Psoas muscle (tissue), 8 donors: Measurements from ENCODE around the gene LTK. TPM values are rescaled to one million over a fixed set of nuclear protein-coding genes. Genes with fewer than 3 reads are reported as not detected.

ENCODE experiments used
- ATAC-seq, 4 donors: fragments of 200-7000 bp; cut with Tn5 transposase; one replicate each; pipeline ENCODE4 v1.9.1; 2020; ENCODE audit warnings: moderate library complexity in 3 of 4, mild to moderate bottlenecking in 2 of 4
- DNase-seq, 2 donors: peaks; one replicate each; pipeline ENCODE4 v3.0.0-alpha.2; 2020
- H3K27ac ChIP-seq: fragments of 200-600 bp; one replicate; pipeline ENCODE4 v1.8.0; 2022
- H3K27me3 ChIP-seq, 3 donors: fragments of 200-600 bp in 1 of 3; one replicate each; pipeline versions ENCODE4 v1.6.1 to v1.8.0; 2013 to 2022; ENCODE audit warnings: low read length in 2 of 3, mild to moderate bottlenecking in 2 of 3, moderate library complexity in 1 of 3; ENCODE audit not compliant: insufficient read depth in 3 of 3
- H3K36me3 ChIP-seq, 2 donors: fragments of 200-600 bp in 1 of 2; one replicate each; pipeline versions ENCODE4 v1.6.1 to v1.8.0; 2013 to 2022; ENCODE audit warnings: low read depth in 1 of 2, mild to moderate bottlenecking in 1 of 2, moderate library complexity in 1 of 2; ENCODE audit not compliant: insufficient read depth in 1 of 2
- H3K4me1 ChIP-seq: fragments of 200-600 bp; one replicate; pipeline ENCODE4 v1.8.0; 2022
- H3K4me3 ChIP-seq: fragments of 200-600 bp; one replicate; pipeline ENCODE4 v1.8.0; 2022; ENCODE audit warnings: mild to moderate bottlenecking
- H3K9me3 ChIP-seq: fragments of 200-600 bp; one replicate; pipeline ENCODE4 v1.8.0; 2022
- CTCF ChIP-seq: fragments of 200-600 bp; IDR thresholded peaks from one replicate; pipeline ENCODE4 v1.8.0; 2022; ENCODE audit warnings: antibody characterized with exemption
- WGBS, 3 donors: extraction: QIAGEN DNeasy Blood & Tissue Kit; methylation state at CpG; one replicate each; pipeline versions ENCODE4 v1.1.6 to v1.1.7; 2013; 5-methylcytosine and 5-hydroxymethylcytosine counted together
- intact Hi-C, 2 donors: fragments of 100-400 bp; cut with DNase I; formaldehyde crosslinking; loops; one replicate each; pipeline versions ENCODE4 v1.11.0 to v1.14.2; 2022
- long read RNA-seq, 2 donors: library from polyadenylated mRNA; unstranded; transcript quantifications; one replicate each; pipeline ENCODE4 v2.0.0, GENCODE V29; 2021
- polyA plus RNA-seq, 3 donors: library from polyadenylated mRNA; stranded (reverse); fragments of 200-250 nt; gene quantifications; one replicate each; pipeline ENCODE4 v1.2.3, GENCODE V29; 2013
- total RNA-seq, 4 donors: library from RNA; stranded (reverse); fragmentation: NEBNext Ultra II Directional in 2 of 4; extraction: Animal tissue kit (Norgen Biotek cat#: 25700) in 2 of 4; gene quantifications; one replicate each; pipeline versions ENCODE4 v1.2.1 to v1.2.4, GENCODE V29; 2021 to 2023
- donor health status: healthy with polysubstance abuse.
- donor health status: DM: no; HTN: no; CAD: no; lungs with moderate emphysema.
- donor health status: Bipolar disorder and iron deficiency.
- donor health status: healthy.
- donor health status: DM: yes; HTN: yes; CAD: no.
- donor health status: DM: no; HTN: no; CAD: no.
- donor health status: DM: no; HTN: no; CAD: no.
- donor health status: DM: yes; HTN: yes; CAD: no.

Gene LTK
- 1 to 10 TPM in 1 of 4 donors, under 1 TPM in 3; 0.13 to 1.1 (median 0.18) TPM for total RNA-seq
- polyA plus RNA-seq: under 1 TPM in 2 of 3 donors, not detected in 1; 0.05 to 0.12 TPM
- long read RNA-seq, donor 1: 0 reads
- long read RNA-seq, donor 2: 0 reads

- H3K36me3 ChIP-seq: peaks cover 0 to 14% of the 10 kb centered on the region in 2 donors
- peaks cover 22% of the 10 kb centered on the region for H3K4me1 ChIP-seq
- H3K27ac ChIP-seq: no peak within 1 kb of the TSS
- intact Hi-C loops: no loop called here
- peak; percentile 27 to 44 (median 34) for ATAC-seq
- peak within 1 kb of the TSS; percentile 54 for H3K4me3 ChIP-seq
- peaks cover 0 to 34% (median 26%) of the 10 kb centered on the region in 3 donors for H3K27me3 ChIP-seq
- 11 to 13% (median 13%) methylated on average over 32 to 33 of the region's 33 CpGs for WGBS, 3 donors
- DNase-seq: no peak
- no peaks in the 10 kb centered on the region for H3K9me3 ChIP-seq
- TF ChIP-seq CTCF: no peak
These were observed at the start of gene LTK for GRCh38 chr15:41513506-41514227. Gene LTK, minus strand, starts transcription at chr15:41513827. Its CDS starts 118 bp downstream, at chr15:41513709.

- intact Hi-C loops: no loop called here
- 70 to 86% (median 74%) methylated on average over 4 of the region's 4 CpGs for WGBS, 3 donors
- Histone ChIP-seq H3K4me1 (peaks cover 6% of the 10 kb centered on the region), H3K36me3 (no peaks in the 10 kb centered on the region), H3K9me3 (no peaks in the 10 kb centered on the region), H3K27ac (no peak overlapping the region), H3K27me3 (peaks cover 0 to 1% (median 0%) of the 10 kb centered on the region in 3 donors), H3K4me3 (no peak overlapping the region)
- TF ChIP-seq CTCF: no peak
- DNase-seq (no peak), ATAC-seq (no peak)
These were observed 49.2 kb upstream of the LTK start for GRCh38 chr15:41562784-41563198.

GRCh38 chr15:41562244-41562643 is 48.6 kb upstream of the LTK start:
- TF ChIP-seq CTCF: no peak
- no peak overlapping the region for H3K4me3 ChIP-seq
- no peak for DNase-seq
- no peaks in the 10 kb centered on the region for H3K36me3 ChIP-seq
- no peaks in the 10 kb centered on the region for H3K9me3 ChIP-seq
- WGBS, 3 donors: 57 to 66% (median 66%) methylated on average over 4 to 5 of the region's 5 CpGs
- no peak for ATAC-seq
- intact Hi-C loops: no loop called here
- H3K27me3 ChIP-seq: peaks cover 0 to 1% (median 0%) of the 10 kb centered on the region in 3 donors
- H3K4me1 ChIP-seq: peaks cover 6% of the 10 kb centered on the region
- no peak overlapping the region for H3K27ac ChIP-seq

- peak in 2 of 4 donors; percentile 24 to 50 for ATAC-seq
- H3K27me3 ChIP-seq: peaks cover 0 to 1% (median 0%) of the 10 kb centered on the region in 3 donors
These were observed 48.1 kb upstream of the LTK start for GRCh38 chr15:41561777-41562145.

More at GRCh38 chr15:41561777-41562145, 48.1 kb upstream of the LTK start:
- WGBS, 3 donors: 58 to 68% (median 65%) methylated on average over 3 of the region's 3 CpGs
- DNase-seq: peak; percentile 57 to 87
- Histone ChIP-seq H3K4me1 (peaks cover 6% of the 10 kb centered on the region), H3K4me3 (no peak overlapping the region), H3K36me3 (no peaks in the 10 kb centered on the region), H3K9me3 (no peaks in the 10 kb centered on the region), H3K27ac (no peak overlapping the region)
- no peak for TF ChIP-seq CTCF
- intact Hi-C loops: no loop called here
